PC-3 (cell line): ENCODE results near the gene GBX2.

Source experiments
- EZH2 ChIP-seq: fragments of 300-600 bp; sonication (generic); IDR thresholded peaks from one replicate; pipeline ENCODE4 v1.6.1; 2017; ENCODE audit warnings: antibody characterized with exemption, mild to moderate bottlenecking, low read length; ENCODE audit not compliant: unreplicated experiment
- EZH2phosphoT487 ChIP-seq: fragments of 300-600 bp; sonication (generic); IDR thresholded peaks from 2 replicates; pipeline ENCODE4 v1.6.1; 2018; ENCODE audit warnings: mild to moderate bottlenecking, antibody characterized with exemption, low read length, borderline replicate concordance
- TF ChIP-seq, protein P1 (sequence below): fragments of 300-600 bp; sonication (generic); conservative IDR thresholded peaks from 2 replicates; pipeline ENCODE4 v1.5.1; 2017; ENCODE audit warnings: antibody characterized with exemption, low read depth, mild to moderate bottlenecking, low read length

DNA sequence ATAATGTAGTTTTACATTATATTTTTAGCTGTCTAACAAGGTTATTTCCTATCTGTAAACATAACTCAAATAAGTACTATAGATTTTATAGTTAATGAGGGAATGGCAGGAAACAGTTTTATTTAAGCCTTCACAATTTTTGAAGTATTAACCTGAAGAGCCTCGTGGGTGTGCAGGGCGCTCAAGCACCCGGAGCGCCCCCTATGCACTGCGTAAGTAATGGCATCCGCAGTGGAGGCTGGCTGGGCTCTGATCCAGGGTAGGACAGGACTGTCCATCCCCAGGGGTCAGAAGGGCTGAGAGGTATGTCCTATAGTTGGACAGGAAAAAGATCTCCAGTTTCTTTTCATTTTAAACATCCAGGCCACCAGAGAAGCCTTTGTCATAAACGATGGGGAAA is 8.2 kb upstream of the GBX2 start:
- TF ChIP-seq, protein P1, sequence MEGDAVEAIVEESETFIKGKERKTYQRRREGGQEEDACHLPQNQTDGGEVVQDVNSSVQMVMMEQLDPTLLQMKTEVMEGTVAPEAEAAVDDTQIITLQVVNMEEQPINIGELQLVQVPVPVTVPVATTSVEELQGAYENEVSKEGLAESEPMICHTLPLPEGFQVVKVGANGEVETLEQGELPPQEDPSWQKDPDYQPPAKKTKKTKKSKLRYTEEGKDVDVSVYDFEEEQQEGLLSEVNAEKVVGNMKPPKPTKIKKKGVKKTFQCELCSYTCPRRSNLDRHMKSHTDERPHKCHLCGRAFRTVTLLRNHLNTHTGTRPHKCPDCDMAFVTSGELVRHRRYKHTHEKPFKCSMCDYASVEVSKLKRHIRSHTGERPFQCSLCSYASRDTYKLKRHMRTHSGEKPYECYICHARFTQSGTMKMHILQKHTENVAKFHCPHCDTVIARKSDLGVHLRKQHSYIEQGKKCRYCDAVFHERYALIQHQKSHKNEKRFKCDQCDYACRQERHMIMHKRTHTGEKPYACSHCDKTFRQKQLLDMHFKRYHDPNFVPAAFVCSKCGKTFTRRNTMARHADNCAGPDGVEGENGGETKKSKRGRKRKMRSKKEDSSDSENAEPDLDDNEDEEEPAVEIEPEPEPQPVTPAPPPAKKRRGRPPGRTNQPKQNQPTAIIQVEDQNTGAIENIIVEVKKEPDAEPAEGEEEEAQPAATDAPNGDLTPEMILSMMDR, result peak; percentile 87
- no peak for TF ChIP-seq EZH2
- no peak for TF ChIP-seq EZH2phosphoT487
